HG03439 (cell line): ENCODE results near the gene LRRC27.

Experiments
- ATAC-seq: cut with Tn5 transposase; IDR thresholded peaks from one replicate; pipeline ENCODE4 v1.9.1; 2021; ENCODE audit warnings: mild to moderate bottlenecking, moderate library complexity; ENCODE audit not compliant: unreplicated experiment

LRRC27 gene

DNA sequence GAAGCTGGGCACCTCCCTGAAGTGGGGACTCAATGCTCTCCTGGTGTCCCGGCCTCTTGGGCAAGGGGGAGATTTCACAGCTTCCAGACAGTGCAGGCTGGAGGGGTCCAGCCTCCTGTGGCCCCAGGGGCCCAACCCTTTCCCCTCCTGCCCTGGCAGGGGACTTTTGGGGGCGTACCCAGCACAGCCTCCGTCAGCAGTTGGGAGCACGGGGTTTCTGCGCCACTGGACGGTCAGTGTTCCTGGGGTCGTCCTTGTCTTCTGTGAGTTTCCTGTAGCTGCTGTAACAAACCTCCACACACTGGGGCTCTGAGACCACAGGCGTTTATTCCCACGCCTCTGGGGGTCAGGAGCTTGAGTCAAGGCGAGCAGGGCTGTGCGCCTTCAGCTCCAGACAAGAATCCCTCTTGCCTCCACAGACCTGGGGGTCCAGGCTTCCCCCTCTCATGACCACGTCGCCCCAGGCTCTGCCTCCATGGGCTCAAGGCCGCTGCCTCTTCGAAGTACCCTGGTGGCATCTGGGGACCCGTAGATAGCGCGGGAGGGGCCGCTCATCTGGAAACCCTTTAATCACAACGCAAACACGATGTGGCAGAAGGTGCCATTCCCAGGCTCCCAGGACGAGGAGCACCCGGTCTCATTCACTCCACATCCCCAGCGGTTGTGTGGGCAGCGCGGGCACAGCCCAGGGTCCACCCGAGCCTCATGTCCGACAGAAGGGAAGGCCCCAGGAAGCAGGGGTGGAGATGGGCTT, 79.0 kb downstream of the LRRC27 start:
- no peak for ATAC-seq

DNA sequence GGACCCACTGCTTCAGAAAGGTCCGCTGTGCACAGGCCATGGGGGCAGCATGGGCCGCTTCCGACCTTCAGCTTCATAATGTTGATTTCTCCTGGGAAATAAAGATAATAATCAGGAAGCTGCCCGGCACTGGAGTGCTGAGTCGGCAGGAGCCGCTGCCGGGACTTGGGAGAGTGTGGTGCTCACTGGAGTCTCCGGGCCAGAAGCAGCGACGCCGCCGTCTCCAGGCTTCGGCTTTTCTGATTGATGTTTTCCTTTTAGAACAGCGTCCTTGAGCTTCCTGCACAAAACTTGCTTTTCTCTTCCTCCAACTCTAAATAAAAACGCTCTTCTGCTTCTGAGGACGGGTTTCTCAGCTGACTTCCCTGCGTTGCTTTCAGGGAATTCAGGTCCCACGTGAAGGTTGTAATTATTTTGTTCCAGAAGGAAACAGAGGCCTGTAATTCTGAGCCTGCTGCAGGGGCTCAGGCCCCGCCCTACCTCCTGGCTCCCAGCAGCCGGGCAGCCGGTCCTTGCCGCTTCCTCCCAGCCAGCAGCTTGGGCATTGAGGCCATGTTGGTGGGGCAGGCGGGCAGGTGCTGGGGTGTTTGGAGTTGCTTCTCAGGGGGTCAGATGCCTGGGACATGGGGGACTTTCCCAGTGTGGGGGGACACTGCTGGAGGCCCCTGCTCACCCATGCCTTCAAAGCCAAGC, 79.7 kb downstream of the LRRC27 start:
- ATAC-seq, result no peak

- ATAC-seq, result no peak
Measured at GRCh38 chr10:132412316-132413192, 80.6 kb downstream of the LRRC27 start.

DNA sequence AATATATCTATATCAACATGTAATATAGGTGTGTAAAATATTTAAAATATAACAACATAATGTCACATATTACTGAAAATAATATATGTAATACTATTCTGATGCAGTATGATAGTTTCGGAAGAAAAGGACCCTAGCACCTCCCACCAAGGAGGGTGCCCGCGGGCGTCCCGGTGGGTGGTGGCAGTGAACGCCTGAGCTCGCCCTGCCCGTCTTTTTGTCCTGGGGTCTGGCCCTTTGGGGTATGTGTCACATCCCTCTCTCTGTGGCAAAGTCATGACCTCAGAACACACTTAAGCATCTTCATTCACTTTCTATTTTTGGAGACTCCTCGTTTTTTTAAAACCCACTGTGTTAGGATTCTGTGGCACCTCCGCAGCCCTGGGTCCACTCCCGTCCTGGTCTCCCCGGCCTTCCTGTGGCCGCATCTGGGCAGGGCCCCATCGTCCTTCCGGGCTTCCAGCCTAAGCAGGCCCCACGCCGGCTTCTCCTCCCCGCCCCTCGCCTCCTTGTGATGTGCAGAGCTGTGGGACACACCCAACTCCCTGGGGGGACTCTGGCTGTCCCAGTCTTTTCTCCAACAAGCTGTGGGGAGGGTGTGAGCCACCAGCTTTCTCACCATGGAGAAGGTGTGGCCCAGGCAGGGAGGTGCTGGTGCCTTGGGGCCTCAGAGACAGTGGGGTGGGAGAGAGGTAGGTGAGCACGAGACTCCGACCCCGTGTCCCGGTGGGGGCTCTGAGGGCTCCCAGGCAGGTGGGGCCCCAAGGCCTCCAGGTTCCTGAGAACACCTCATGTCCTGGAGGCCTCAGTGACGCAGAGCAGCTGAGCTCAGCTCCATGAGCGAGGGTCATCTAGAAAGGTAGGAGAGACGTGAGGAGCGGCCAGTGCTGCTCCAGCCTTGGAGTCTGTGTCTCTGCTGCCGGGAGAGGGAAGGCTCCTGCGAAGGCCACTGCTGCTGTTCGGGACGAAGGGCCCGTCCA, 81.5 kb downstream of the LRRC27 start:
- ATAC-seq, result no peak

DNA sequence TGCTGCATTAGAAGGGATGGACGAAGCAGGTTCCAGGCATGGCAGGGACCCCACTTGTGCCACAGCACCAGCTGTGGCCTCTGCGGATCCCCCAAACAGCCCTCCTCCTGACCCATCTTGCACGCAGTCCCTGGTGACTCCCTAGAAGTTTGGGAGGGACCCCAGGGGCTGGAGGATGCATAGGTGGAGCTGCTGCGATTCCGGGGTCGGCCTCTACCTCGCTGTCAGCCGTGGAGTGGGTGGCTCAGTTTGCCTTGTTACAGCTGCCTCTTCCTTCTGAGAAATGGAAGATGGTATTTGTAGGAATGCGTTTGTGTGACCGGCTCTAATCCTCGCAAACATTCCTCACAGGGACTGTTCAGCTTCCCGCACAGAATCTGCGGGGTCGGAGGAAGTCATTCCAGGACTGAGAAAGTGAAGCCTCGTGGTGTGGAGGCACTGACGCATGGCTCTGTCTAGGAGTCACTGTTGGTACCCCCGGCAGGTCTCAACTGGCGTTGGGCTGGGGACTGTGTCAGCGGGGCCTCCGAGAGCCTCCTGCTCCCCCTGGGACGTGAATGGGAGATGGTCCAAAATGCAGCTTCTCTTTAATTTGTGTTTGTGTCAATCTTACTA, 82.5 kb downstream of the LRRC27 start:
- ATAC-seq, result no peak

GRCh38 chr10:132415255-132415654, 83.3 kb downstream of the LRRC27 start:
- no peak for ATAC-seq

GRCh38 chr10:132415956-132416355, 84.0 kb downstream of the LRRC27 start:
- no peak for ATAC-seq

DNA sequence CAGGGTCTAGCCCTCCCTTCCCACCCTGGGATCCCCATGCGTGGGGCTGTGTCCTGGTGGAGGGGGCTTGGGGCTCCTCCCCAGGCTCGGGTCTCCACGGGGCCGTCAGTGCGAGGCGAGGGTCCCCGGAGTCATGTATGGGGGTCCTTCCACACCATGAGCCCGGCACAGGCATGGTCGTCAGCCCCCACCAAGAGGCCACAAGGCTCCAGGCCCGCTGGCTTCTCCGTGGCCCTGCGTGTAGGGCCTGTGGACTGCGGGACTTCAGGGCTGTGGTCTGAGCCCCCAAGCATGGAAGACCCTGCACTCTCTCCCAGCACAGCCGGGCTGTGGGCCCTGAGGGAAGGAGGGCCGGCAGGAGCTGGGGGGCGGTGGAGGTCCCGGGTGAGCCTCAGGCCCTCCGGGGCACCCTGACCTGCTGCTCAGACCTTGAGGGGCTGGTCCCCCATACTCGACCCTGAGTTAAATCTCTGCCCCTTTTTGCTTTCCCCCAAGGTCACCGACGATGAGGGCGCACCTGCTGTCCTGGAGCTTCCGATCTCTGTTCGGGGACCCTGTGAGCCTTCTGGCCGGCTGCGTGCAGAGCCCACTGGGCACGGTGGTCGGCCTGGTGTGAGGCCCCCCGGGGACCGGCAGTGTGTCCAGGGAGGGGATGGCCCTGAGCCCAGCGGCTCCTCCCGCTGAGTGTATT, 84.7 kb downstream of the LRRC27 start:
- no peak for ATAC-seq

DNA sequence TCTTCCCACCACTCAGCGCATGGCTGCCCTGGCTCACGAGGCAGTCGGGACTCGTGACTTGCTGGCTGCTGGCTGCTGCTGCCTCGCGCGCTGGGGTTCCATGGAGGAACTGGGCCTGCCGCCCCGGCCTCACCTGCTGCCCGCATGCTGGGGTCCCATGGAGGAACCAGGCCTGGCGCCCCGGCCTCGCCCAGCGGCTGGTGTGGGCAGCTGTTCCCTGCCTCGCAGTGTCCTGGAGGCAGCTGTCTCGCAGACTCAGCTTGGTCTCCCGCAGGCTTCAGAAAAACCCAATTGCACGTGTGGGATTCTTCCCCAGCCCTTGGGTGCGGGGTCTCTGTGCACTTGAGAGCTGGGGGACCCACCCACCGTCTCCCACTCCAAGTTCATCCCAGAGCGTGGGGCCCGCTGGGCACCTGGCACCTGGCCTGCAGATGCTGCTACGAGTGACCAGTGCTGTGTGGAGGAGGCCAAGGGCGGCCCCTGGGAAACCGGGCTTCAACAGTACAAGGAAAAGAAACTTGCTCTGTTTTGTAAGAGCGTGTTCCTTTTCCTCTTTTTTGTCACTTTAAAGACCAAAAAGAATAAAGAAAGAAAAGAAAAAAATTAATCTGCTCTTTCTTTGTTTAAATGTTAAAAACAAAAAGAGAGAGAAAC, 85.4 kb downstream of the LRRC27 start:
- no peak for ATAC-seq

DNA sequence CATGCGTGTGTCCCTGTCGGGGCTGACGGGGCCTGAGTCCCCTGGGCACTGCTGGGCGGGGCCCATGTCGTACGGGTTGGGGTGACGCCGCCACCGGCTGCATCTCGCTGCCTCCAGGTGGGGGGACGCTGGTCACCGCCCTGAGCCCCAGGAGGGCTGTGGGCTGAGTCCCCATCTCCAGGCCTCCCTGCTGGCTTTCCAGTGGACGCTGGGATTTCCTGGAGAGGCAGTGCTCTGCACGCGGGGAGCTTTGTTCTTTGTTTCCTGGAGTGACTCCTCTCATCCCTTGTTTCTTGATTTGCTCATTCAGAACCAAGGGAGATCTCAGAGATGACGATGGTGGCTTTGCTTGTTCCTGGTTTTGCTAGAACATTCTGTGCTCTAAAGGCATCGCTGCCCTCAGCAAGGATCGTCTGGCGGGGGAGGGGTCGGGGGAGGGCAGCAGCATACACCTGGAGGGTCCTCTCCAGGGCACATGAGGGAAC, 86.0 kb downstream of the LRRC27 start:
- ATAC-seq, result no peak

DNA sequence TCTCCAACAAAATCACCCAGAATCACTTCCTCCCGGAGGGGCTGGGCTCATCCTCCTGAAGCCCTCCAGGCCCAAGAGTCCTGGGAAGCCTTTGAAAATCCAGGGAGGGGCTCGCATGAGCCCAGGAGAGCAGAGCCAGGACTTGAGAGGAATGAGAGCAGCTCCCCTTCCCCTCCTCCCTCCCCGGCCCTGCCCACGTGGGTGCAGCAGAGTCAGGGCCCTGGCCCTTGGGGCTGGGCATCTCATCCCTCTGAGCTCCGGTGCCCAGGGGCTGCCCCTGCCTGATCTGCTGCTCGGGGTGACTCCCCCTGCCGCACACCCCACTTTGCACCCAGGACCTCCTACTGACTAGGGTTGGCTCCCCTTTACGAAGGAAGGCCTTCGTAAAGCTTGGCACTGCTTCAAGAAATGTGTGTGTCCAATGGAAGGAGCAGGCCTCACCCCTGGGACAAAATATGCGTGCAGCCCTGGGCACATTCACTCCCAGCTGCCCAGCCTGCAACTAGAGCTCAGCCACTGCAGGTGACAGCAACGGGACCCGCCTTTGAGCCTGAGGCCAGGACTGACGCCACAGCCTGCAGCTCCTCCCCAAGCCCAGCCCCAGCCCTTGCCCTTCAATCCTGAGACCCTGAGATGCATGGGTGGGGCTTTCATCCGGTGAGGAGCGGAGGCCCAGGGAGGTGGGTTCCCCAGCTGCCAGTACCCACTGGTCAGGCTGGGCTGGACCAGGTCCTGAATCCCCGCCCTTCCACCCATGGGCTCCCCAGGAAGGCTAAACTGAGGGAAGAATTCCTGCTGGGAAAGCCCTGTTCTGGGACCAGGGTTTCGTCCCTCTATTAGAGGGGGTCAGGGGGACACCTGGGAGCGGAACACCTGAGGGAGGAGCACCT, 86.8 kb downstream of the LRRC27 start:
- ATAC-seq, result no peak

DNA sequence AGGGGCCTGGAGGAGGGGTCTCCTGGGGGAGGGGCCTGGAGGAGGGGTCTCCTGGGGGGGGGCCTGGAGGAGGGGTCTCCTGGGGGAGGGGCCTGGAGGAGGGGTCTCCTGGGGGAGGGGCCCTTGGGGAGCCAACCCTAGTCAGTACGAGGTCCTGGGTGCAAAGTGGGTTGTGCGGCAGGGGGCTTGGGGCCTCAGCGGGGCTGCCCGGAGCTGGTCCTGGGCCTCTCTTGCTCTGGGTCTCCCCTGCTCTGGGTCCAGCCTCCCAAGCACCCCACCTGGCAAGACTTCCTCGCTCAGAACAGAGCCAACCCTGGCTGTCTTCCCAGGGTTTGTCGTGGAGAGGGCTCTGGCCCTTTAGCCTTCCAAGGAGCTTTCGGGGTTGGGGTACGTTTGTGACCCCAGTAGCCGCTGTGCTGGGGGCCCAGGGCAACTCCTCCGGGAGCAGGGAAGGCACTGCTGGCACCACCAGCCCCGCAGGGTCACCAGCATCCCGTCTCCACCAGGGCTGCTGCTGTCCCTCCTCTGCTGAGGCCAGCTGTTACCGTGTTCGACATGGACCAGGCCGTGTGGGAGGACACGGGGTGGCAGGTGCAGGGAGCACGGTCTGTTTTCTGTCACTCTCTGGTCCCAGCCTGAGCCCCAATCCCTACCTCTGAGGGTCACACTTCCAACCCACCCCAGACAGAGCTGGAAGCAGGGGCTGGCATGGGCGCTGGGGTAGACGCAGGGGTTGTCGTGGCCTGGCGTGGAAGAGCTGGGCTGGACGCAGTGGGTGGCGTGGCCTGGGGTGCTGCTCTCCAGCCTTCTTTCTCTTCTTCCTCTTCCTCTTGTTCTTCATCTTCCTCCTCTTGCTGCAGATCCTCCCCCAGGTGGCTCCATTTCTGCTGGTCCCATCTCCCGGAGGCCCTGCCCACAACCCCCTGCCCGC, 87.8 kb downstream of the LRRC27 start:
- ATAC-seq, result no peak

DNA sequence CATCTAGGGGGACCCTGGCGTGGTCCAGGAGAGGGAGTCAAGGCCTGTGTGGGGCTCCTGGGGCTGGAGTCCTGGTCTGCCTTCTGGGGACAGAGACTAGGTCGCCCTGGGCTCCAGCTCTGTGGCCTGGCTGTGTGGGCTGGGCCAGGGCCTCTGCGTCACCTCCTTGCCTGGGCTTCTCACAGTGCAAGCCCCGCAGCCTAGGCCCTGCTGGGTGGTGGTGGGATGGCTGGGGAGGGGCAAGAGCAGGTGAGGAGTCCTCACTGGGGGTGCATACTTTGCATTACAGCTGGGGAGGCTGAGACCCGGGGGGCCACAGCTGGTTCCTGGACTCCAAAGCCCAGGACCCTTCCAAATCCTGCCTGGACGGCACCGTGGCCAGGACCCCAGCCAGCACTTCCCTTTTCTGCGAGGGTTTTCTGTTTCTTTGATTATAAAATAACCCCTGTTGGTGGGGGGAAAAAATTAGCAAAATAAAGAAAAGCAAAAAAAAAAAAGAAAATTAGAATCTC, 88.5 kb downstream of the LRRC27 start:
- no peak for ATAC-seq

- ATAC-seq, result no peak
Measured at GRCh38 chr10:132420981-132421846, 89.2 kb downstream of the LRRC27 start.
